ENCODE measurements around the gene DYNLRB1. TPM values are rescaled to one million over a fixed set of nuclear protein-coding genes. Genes with fewer than 3 reads are reported as not detected.
"Not testable (repeated sequence)": the region's sequence is repeated elsewhere in the genome, so short reads cannot be mapped to it uniquely, and the experiment has no call there.

The DYNLRB1 gene
- total and polyA plus RNA-seq, 2 donors from 2014 or later, result 185 to 676 TPM

DNA sequence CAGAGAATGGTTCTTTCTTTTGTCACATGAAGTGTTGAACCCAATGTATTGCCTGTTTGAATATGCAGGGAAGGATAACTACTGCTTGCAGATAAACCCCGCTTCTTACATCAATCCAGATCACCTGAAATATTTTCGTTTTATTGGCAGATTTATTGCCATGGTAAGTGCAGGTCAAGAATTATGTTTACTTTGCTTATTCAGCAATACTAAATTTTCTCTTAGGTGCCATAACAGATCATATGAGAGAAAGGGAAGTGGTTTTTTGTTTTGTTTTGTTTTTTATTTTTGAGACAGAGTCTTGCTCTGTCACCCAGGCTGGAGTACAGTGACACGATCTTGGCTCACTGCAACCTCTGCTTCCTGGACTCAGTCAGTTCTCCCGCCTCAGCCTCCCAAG is 36.6 kb upstream of the DYNLRB1 start:
- no peaks in the 10 kb centered on the region for H3K9me3 ChIP-seq (ENCODE audit: control insufficient read depth in 2 of 3, insufficient read depth in 1 of 3, low read length in 3 of 3)
- no peak for DNase-seq
- FAIRE-seq, result no peak
- intact Hi-C loops (cut with DNase I), result no loop called here
- H3K27ac ChIP-seq (ENCODE audit: low read depth in 2 of 2, low read length in 2 of 2), result no peak overlapping the region
- TF ChIP-seq, protein P1, sequence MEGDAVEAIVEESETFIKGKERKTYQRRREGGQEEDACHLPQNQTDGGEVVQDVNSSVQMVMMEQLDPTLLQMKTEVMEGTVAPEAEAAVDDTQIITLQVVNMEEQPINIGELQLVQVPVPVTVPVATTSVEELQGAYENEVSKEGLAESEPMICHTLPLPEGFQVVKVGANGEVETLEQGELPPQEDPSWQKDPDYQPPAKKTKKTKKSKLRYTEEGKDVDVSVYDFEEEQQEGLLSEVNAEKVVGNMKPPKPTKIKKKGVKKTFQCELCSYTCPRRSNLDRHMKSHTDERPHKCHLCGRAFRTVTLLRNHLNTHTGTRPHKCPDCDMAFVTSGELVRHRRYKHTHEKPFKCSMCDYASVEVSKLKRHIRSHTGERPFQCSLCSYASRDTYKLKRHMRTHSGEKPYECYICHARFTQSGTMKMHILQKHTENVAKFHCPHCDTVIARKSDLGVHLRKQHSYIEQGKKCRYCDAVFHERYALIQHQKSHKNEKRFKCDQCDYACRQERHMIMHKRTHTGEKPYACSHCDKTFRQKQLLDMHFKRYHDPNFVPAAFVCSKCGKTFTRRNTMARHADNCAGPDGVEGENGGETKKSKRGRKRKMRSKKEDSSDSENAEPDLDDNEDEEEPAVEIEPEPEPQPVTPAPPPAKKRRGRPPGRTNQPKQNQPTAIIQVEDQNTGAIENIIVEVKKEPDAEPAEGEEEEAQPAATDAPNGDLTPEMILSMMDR (IDR thresholded peaks at IDR 0.05; ENCODE audit: borderline replicate concordance, extremely low read depth, insufficient read depth), result no peak
- no peaks in the 10 kb centered on the region for H3K27me3 ChIP-seq (ENCODE audit: control insufficient read depth, insufficient read depth, low read length)
- H3K4me3 ChIP-seq (ENCODE audit: low read length in 3 of 3), result no peak overlapping the region
- H3K4me1 ChIP-seq (ENCODE audit: control insufficient read depth in 2 of 3, insufficient read depth in 2 of 3, low read depth in 1 of 3, low read length in 3 of 3), result peaks cover 0 to 11% (median 0%) of the 10 kb centered on the region in 3 donors
- peaks cover 3 to 23% (median 15%) of the 10 kb centered on the region in 3 donors for H3K36me3 ChIP-seq (ENCODE audit: control insufficient read depth in 2 of 3, insufficient read depth in 3 of 3, low read length in 3 of 3)
- H3K9ac ChIP-seq (ENCODE audit: low read length in 3 of 3), result no peak overlapping the region

DNA sequence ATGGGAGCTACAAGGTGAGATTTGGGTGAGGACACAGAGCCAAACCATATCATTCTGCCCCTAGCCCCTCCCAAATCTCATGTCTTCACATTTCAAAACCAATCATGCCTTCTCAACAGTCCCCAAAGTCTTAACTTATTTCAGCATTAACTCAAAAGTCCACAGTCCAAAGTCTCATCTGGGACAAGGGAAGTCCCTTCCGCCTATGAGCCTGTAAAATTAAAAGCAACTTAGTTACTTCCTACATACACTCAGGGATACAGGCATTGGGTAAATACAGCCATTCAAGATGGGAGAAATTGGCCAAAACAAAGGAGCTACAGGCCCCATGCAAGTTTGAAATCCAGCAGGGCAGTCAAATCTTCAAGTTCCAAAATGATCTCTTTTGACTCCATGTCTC is 34.1 kb upstream of the DYNLRB1 start:
- H3K4me3 ChIP-seq (ENCODE audit: low read length in 3 of 3); H3K27ac ChIP-seq (ENCODE audit: low read depth in 2 of 2, low read length in 2 of 2); intact Hi-C loops (cut with DNase I); H3K9ac ChIP-seq (ENCODE audit: low read length in 3 of 3); H3K9me3 ChIP-seq (ENCODE audit: control insufficient read depth in 2 of 3, insufficient read depth in 1 of 3, low read length in 3 of 3); FAIRE-seq; H3K4me1 ChIP-seq (ENCODE audit: control insufficient read depth in 2 of 3, insufficient read depth in 2 of 3, low read depth in 1 of 3, low read length in 3 of 3); DNase-seq; H3K27me3 ChIP-seq (ENCODE audit: control insufficient read depth, insufficient read depth, low read length): not testable (repeated sequence)
- H3K36me3 ChIP-seq (ENCODE audit: control insufficient read depth in 2 of 3, insufficient read depth in 3 of 3, low read length in 3 of 3), result peaks cover 3 to 18% (median 15%) of the 10 kb centered on the region in 3 donors

DNA sequence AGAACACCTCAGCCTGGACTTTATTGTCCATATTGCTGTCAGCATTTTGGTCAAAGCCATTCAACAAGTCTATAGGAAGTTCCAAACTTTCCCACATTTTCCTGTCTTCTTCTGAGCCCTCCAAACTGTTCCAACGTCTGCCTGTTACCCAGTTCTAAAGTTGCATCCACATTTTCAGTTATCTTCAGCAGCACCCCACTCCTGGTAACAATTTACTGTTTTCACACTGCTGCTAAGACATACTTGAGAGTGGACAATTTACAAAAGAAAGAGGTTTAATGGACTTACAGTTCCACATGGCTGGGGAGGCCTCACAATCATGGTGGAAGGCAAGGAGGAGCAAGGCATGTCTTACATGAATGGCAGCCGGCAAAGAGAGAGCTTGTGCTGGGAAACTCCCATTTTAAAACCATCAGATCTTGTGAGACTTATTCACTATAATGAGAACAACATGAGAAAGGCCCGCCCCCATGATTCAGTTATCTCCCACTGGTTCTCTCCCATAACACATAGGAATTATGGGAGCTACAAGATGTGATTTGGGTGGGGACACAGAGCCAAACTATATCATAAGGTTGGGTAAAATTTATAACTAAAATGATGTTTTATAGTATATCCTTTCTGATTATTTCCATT is 32.5 kb upstream of the DYNLRB1 start:
- H3K4me3 ChIP-seq (ENCODE audit: low read length in 3 of 3); H3K9ac ChIP-seq (ENCODE audit: low read length in 3 of 3); H3K27me3 ChIP-seq (ENCODE audit: control insufficient read depth, insufficient read depth, low read length); H3K27ac ChIP-seq (ENCODE audit: low read depth in 2 of 2, low read length in 2 of 2); FAIRE-seq; DNase-seq; H3K9me3 ChIP-seq (ENCODE audit: control insufficient read depth in 2 of 3, insufficient read depth in 1 of 3, low read length in 3 of 3); intact Hi-C loops (cut with DNase I); H3K4me1 ChIP-seq (ENCODE audit: control insufficient read depth in 2 of 3, insufficient read depth in 2 of 3, low read depth in 1 of 3, low read length in 3 of 3): not testable (repeated sequence)
- peaks cover 3 to 10% (median 9%) of the 10 kb centered on the region in 3 donors for H3K36me3 ChIP-seq (ENCODE audit: control insufficient read depth in 2 of 3, insufficient read depth in 3 of 3, low read length in 3 of 3)

DNA sequence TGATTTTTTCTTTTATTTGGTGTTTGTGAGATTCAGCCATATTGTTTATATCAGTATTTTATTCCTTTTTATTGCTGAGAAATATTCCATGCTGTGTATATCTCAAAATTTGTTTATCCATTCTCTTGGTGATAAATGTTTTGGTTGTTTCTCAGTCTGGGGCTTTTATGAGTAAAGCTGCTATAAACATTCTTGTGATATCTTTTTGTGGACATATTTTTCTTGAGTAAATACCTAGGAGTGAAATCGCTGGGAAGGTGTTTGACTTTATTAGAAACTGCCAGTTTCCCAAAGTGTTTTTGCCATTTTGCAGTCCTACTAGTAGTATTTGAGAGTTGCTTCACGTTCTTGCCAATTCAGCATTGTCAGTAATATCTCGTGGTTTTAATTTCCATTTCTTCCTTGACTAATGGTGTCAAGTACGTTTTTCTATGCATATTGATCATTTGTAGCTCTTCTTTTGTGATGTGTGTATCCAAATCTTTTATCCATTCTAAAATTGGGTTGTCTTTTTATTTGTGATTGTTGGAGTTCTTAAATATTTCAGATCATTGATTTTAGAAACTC is 31.1 kb upstream of the DYNLRB1 start:
- H3K9ac ChIP-seq (ENCODE audit: low read length in 3 of 3), result no peak overlapping the region
- H3K27ac ChIP-seq (ENCODE audit: low read depth in 2 of 2, low read length in 2 of 2), result no peak overlapping the region
- intact Hi-C loops (cut with DNase I), result no loop called here
- H3K4me1 ChIP-seq (ENCODE audit: control insufficient read depth in 2 of 3, insufficient read depth in 2 of 3, low read depth in 1 of 3, low read length in 3 of 3), result peaks cover 0 to 6% (median 0%) of the 10 kb centered on the region in 3 donors
- TF ChIP-seq, protein P1 (IDR thresholded peaks at IDR 0.05; ENCODE audit: borderline replicate concordance, extremely low read depth, insufficient read depth), result no peak
- peaks cover 6 to 19% (median 7%) of the 10 kb centered on the region in 3 donors for H3K36me3 ChIP-seq (ENCODE audit: control insufficient read depth in 2 of 3, insufficient read depth in 3 of 3, low read length in 3 of 3)
- H3K27me3 ChIP-seq (ENCODE audit: control insufficient read depth, insufficient read depth, low read length), result no peaks in the 10 kb centered on the region
- H3K4me3 ChIP-seq (ENCODE audit: low read length in 3 of 3), result no peak overlapping the region
- no peaks in the 10 kb centered on the region for H3K9me3 ChIP-seq (ENCODE audit: control insufficient read depth in 2 of 3, insufficient read depth in 1 of 3, low read length in 3 of 3)
- FAIRE-seq (no peak), DNase-seq (no peak)
